HG03097 (cell line): ENCODE data around the gene TRIM46.
"Not testable (repeated sequence)": the region's sequence is repeated elsewhere in the genome, so short reads cannot be mapped to it uniquely, and the experiment has no call there.

Experiments
- ATAC-seq: cut with Tn5 transposase; IDR thresholded peaks from one replicate; pipeline ENCODE4 v1.9.1; 2021; ENCODE audit not compliant: unreplicated experiment, low FRiP score

The TRIM46 gene

GRCh38 chr1:155186067-155186793 lies 12.6 kb downstream of the TRIM46 start:
- ATAC-seq = no peak

- ATAC-seq = no peak
These were observed 13.3 kb downstream of the TRIM46 start for GRCh38 chr1:155186794-155187455.

GRCh38 chr1:155187456-155187891 lies 13.8 kb downstream of the TRIM46 start:
- no peak for ATAC-seq

- ATAC-seq = no peak
These were observed 14.6 kb downstream of the TRIM46 start for GRCh38 chr1:155188268-155188667.

GRCh38 chr1:155189926-155190325 lies 16.3 kb downstream of the TRIM46 start:
- ATAC-seq = not testable (repeated sequence)

GRCh38 chr1:155191904-155192303 lies 18.3 kb downstream of the TRIM46 start:
- ATAC-seq = no peak

GRCh38 chr1:155192346-155193274 lies 19.0 kb downstream of the TRIM46 start:
- ATAC-seq = no peak

GRCh38 chr1:155193275-155193990 lies 19.8 kb downstream of the TRIM46 start:
- peak; percentile 48 for ATAC-seq

- not testable (repeated sequence) for ATAC-seq
These were observed 20.3 kb downstream of the TRIM46 start for GRCh38 chr1:155193991-155194240.

- no peak for ATAC-seq
These were observed 21.8 kb downstream of the TRIM46 start for GRCh38 chr1:155195201-155196102.

- no peak for ATAC-seq
These were observed 22.6 kb downstream of the TRIM46 start for GRCh38 chr1:155196103-155196892.

GRCh38 chr1:155196893-155197638 lies 23.4 kb downstream of the TRIM46 start:
- no peak for ATAC-seq

- no peak for ATAC-seq
These were observed 24.4 kb downstream of the TRIM46 start for GRCh38 chr1:155197901-155198546.

- ATAC-seq = no peak
These were observed 24.9 kb downstream of the TRIM46 start for GRCh38 chr1:155198547-155198906.

GRCh38 chr1:155199792-155200191 lies 26.1 kb downstream of the TRIM46 start:
- no peak for ATAC-seq

- no peak for ATAC-seq
These were observed 27.3 kb downstream of the TRIM46 start for GRCh38 chr1:155200920-155201319.

GRCh38 chr1:155202198-155202597 lies 28.5 kb downstream of the TRIM46 start:
- ATAC-seq = no peak
